ENCODE data around the gene SERPINB2. TPM values are rescaled to one million over a fixed set of nuclear protein-coding genes. Genes with fewer than 3 reads are reported as not detected.

SERPINB2 gene
- total RNA-seq, 1 experiment from 2014 or later, result not detected

GRCh38 chr18:63859781-63860475 is 27.6 kb upstream of the SERPINB2 start:
- no peak overlapping the region for H2AFZ ChIP-seq (ENCODE audit: low read depth, low read length, poor library complexity, severe bottlenecking)
- no peak for TF ChIP-seq EZH2phosphoT487 (IDR thresholded peaks at IDR 0.05; ENCODE audit: borderline replicate concordance)
- TF ChIP-seq YY1 (IDR thresholded peaks at IDR 0.05; ENCODE audit: extremely low read depth, insufficient replicate concordance, low read depth, low read length), result no peak
- TF ChIP-seq FOSL1 (IDR thresholded peaks at IDR 0.05; ENCODE audit: low read depth), result no peak
- no TSS peak for BruUV-seq (replicated peaks)
- H3K27me3 ChIP-seq (ENCODE audit: insufficient read depth, low read length), result no peaks in the 10 kb centered on the region
- H3K9ac ChIP-seq (ENCODE audit: low read length), result no peak overlapping the region
- no peaks in the 10 kb centered on the region for H4K20me1 ChIP-seq (ENCODE audit: insufficient read depth)
- no peaks in the 10 kb centered on the region for H3K9me2 ChIP-seq (ENCODE audit: insufficient read depth)
- RAD21 ChIA-PET (ENCODE audit: low non-redundant PET in 1 of 2, low total read pairs in 2 of 2, uncharacterized antibody in 2 of 2, unreplicated experiment in 2 of 2), result no interaction called here
- POLR2A ChIA-PET, result no interaction called here
- H3K4me2 ChIP-seq (ENCODE audit: low read length), result no peak overlapping the region
- intact Hi-C loops (cut with micrococcal nuclease), result no loop called here
- ATAC-seq (no peak), DNase-seq (ENCODE audit: low read depth, low spot score) (no peak)
- H3K4me3 ChIP-seq (replicated peaks in 1 of 2; ENCODE audit: low read depth in 1 of 2, low read length in 2 of 2), result no peak overlapping the region
- no peak overlapping the region for H3K27ac ChIP-seq (ENCODE audit: low read depth, low read length)
- CTCF ChIA-PET, result no interaction called here
- no peaks in the 10 kb centered on the region for H3K4me1 ChIP-seq (ENCODE audit: control insufficient read depth in 1 of 2, insufficient read depth in 2 of 2, low read length in 2 of 2)
- no peaks in the 10 kb centered on the region for H3K36me3 ChIP-seq (ENCODE audit: control insufficient read depth in 1 of 2, insufficient read depth in 2 of 2, low read length in 2 of 2)
- no peaks in the 10 kb centered on the region for H3K79me2 ChIP-seq (ENCODE audit: insufficient read depth, low read length)
- no peaks in the 10 kb centered on the region for H3K9me3 ChIP-seq (ENCODE audit: control insufficient read depth in 1 of 2, insufficient read depth in 1 of 2, low read depth in 1 of 2, low read length in 2 of 2)

GRCh38 chr18:63860531-63860930 is 27.0 kb upstream of the SERPINB2 start:
- ChIA-PET POLR2A (no interaction called here), CTCF (no interaction called here), RAD21 (ENCODE audit: low non-redundant PET in 1 of 2, low total read pairs in 2 of 2, uncharacterized antibody in 2 of 2, unreplicated experiment in 2 of 2) (no interaction called here)
- Histone ChIP-seq H3K4me1 (ENCODE audit: control insufficient read depth in 1 of 2, insufficient read depth in 2 of 2, low read length in 2 of 2) (no peaks in the 10 kb centered on the region), H4K20me1 (ENCODE audit: insufficient read depth) (no peaks in the 10 kb centered on the region), H3K27me3 (ENCODE audit: insufficient read depth, low read length) (no peaks in the 10 kb centered on the region), H3K79me2 (ENCODE audit: insufficient read depth, low read length) (no peaks in the 10 kb centered on the region), H3K4me3 (replicated peaks in 1 of 2; ENCODE audit: low read depth in 1 of 2, low read length in 2 of 2) (no peak overlapping the region), H3K9me2 (ENCODE audit: insufficient read depth) (no peaks in the 10 kb centered on the region), H2AFZ (ENCODE audit: low read depth, low read length, poor library complexity, severe bottlenecking) (no peak overlapping the region), H3K27ac (ENCODE audit: low read depth, low read length) (no peak overlapping the region), H3K36me3 (ENCODE audit: control insufficient read depth in 1 of 2, insufficient read depth in 2 of 2, low read length in 2 of 2) (no peaks in the 10 kb centered on the region), H3K9me3 (ENCODE audit: control insufficient read depth in 1 of 2, insufficient read depth in 1 of 2, low read depth in 1 of 2, low read length in 2 of 2) (no peaks in the 10 kb centered on the region), H3K9ac (ENCODE audit: low read length) (no peak overlapping the region), H3K4me2 (ENCODE audit: low read length) (no peak overlapping the region)
- DNase-seq (ENCODE audit: low read depth, low spot score), result no peak
- intact Hi-C loops (cut with micrococcal nuclease), result no loop called here
- no TSS peak for BruUV-seq (replicated peaks)
- TF ChIP-seq ATF3 (IDR thresholded peaks at IDR 0.05) (no peak), SIN3A (IDR thresholded peaks at IDR 0.05; ENCODE audit: low read depth) (no peak), ZFX (IDR thresholded peaks at IDR 0.05) (no peak)
- ATAC-seq, result no peak
